ENCODE measurements around the gene TCTA.

DNA sequence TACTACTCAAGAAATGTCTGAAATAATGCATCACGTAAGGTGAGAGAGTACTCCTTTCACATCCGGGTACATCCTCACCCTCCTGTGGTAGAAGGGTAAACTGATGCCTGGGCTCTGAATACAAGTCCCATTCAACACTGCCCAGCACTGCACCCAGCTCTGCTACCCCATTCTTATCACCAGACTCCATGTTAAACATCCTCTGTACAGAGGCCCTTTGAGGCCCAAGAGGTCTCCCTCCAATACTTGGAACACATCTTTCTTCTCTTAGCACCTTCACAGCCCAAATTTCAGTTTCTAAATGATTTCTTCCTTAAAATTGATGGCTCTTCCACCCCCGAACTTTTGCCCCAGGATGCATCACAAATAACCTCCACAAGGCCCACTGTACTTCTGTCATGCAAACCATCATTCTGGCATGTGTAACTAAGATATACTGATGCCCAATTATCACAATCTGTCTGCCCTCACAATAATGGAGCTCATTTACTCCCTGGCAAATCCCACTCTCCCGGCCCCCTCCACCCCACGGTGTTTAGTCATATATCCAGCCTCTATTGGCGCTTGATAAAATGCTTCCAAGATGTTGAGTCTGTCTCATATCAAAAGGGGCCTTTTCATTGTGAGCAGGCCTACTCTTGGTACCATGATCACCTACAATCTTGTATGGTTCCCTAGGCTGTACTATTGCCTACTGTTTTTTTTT is 41.5 kb upstream of the TCTA start:
- TF ChIP-seq, protein P1, sequence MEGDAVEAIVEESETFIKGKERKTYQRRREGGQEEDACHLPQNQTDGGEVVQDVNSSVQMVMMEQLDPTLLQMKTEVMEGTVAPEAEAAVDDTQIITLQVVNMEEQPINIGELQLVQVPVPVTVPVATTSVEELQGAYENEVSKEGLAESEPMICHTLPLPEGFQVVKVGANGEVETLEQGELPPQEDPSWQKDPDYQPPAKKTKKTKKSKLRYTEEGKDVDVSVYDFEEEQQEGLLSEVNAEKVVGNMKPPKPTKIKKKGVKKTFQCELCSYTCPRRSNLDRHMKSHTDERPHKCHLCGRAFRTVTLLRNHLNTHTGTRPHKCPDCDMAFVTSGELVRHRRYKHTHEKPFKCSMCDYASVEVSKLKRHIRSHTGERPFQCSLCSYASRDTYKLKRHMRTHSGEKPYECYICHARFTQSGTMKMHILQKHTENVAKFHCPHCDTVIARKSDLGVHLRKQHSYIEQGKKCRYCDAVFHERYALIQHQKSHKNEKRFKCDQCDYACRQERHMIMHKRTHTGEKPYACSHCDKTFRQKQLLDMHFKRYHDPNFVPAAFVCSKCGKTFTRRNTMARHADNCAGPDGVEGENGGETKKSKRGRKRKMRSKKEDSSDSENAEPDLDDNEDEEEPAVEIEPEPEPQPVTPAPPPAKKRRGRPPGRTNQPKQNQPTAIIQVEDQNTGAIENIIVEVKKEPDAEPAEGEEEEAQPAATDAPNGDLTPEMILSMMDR (IDR thresholded peaks at IDR 0.05) = no peak
- TF ChIP-seq POLR2AphosphoS5 (IDR thresholded peaks at IDR 0.05) (no peak), EP300 (IDR thresholded peaks at IDR 0.05) (no peak), POLR2A (IDR thresholded peaks at IDR 0.05; ENCODE audit: low read depth) (no peak)

All from esophagus muscularis mucosa (tissue), 4 donors.